Neuron (in vitro differentiated cells): Measurements from ENCODE around the gene MIR17HG.

ENCODE experiments used
- H2AFZ ChIP-seq: one replicate; pipeline ENCODE4 v1.6.1; 2013; ENCODE audit warnings: low read depth, mild to moderate bottlenecking, inconsistent platforms, low read length, moderate library complexity
- H3K27me3 ChIP-seq: one replicate; pipeline ENCODE4 v1.6.1; 2013; ENCODE audit warnings: low read length; ENCODE audit not compliant: insufficient read depth
- H3K36me3 ChIP-seq: one replicate; pipeline ENCODE4 v1.6.1; 2013; ENCODE audit warnings: low read length; ENCODE audit not compliant: insufficient read depth
- H3K4me1 ChIP-seq: one replicate; pipeline ENCODE4 v1.6.1; 2013; ENCODE audit warnings: low read length; ENCODE audit not compliant: insufficient read depth
- H3K4me3 ChIP-seq: 2 replicates; pipeline ENCODE4 v1.5.1; 2013; ENCODE audit warnings: mild to moderate bottlenecking, low read length, moderate library complexity
- H3K9me3 ChIP-seq: one replicate; pipeline ENCODE4 v1.6.1; 2013; ENCODE audit warnings: low read length

Gene MIR17HG

DNA sequence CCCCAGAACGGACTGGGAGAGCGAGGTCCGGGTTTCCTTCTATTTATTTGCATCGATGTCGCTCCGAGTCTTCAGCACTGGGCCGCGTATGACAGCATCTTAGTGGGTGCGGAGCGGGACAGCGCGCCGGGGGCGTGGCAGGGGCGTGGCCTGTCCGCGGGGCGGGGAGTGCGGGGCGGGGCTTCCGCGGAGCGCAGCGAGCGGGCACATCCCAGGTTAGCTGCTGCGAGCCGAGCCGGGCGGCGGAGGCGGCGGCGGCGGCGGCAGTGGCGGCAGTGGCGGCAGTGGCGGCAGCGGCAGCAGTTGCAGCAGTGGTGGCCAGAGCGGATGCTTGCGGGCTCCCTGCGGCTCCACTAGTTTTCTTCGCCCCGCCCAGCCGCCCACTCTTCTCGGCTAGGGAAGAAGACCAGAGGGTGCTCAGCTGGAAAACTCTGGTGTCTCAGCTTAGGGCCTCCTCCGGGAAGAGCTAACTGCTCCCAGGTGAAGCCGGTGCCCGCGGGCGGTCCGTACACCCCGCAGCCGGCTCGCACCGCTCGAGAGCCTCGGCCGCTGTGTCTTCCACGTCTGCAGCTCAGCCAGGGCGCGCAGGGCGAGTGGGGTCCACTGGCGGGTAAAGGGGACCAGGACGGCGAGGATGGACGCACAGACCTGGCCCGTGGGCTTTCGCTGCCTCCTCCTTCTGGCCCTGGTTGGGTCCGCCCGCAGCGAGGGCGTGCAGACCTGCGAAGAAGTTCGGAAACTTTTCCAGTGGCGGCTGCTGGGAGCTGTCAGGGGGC is 51.1 kb downstream of the MIR17HG start, which contains the start of gene GPC5:
TSS of gene GPC5 (plus strand) at position 209 of the 776 bp plus-strand sequence.
- no peaks in the 10 kb centered on the region for H3K4me1 ChIP-seq
- H3K4me3 ChIP-seq, result peak within 1 kb of the TSS; percentile 49
- H3K9me3 ChIP-seq, result no peaks in the 10 kb centered on the region
- peaks cover 46% of the 10 kb centered on the region for H3K27me3 ChIP-seq
- H2AFZ ChIP-seq, result peak within 1 kb of the TSS; percentile 63
- no peaks in the 10 kb centered on the region for H3K36me3 ChIP-seq

DNA sequence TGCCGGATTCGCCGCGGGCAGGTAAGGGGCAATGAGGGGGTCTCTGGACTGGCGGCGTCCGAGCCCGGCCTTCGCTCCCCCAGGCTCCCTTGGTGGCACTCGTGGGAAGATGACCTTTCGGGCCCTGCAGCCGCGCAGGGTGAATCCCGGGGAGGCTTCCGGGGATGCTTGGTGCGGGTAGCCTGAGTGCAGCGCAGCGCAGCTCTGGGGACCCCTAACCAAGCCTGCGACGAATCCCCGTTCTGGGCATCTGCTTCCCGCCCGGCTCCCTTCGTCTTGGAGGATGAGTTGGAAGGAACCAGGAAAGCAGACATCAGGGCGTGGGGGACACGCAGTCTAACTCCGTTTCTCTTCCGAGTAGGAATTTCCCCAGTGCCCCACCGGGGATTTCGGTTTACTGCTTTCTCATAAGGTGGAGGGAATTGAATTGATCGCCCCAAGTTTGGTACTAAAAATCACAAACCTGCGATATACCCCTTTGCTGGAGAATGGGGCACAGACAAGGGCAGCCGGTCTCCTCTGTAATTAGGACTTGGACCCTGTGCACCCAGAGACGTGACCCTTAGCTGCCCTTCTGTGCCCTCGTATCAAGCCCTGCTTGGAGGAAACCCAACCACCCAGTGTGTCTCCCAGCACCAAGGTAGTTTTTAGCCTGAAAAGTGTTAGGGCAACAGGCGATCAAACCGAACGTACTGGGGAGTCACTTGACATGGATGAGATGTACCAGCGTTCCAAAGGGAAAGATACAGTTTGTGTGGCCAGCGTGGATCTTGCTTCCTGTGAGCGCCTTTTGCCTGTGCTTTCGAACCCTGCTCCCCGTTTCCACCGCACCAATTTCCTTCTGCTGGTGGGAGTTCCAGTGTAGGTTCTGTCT is 51.9 kb downstream of the MIR17HG start:
- Histone ChIP-seq H3K9me3 (no peaks in the 10 kb centered on the region), H3K4me1 (no peaks in the 10 kb centered on the region), H3K36me3 (no peaks in the 10 kb centered on the region), H3K4me3 (peak overlapping the region; percentile 49), H3K27me3 (peaks cover 46% of the 10 kb centered on the region), H2AFZ (peak overlapping the region; percentile 63)

DNA sequence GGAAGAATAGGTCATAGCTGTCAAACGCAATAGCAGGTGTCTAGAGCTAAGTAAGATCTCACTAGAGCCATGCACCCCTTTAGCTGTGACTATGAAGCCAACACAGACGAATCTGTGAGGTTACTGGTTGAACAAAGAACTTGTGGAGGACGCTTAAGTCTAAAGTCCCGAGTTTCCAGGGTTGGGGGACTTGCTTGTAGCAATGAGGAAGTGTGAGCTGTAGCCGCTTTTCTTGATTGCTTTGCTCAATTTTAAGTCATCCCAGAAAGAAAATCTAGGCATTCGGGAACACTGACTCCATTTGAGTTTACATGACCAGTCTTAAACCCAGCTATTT is 52.5 kb downstream of the MIR17HG start:
- Histone ChIP-seq H3K9me3 (no peaks in the 10 kb centered on the region), H2AFZ (no peak overlapping the region), H3K4me3 (no peak overlapping the region), H3K4me1 (no peaks in the 10 kb centered on the region), H3K36me3 (no peaks in the 10 kb centered on the region), H3K27me3 (peaks cover 44% of the 10 kb centered on the region)

DNA sequence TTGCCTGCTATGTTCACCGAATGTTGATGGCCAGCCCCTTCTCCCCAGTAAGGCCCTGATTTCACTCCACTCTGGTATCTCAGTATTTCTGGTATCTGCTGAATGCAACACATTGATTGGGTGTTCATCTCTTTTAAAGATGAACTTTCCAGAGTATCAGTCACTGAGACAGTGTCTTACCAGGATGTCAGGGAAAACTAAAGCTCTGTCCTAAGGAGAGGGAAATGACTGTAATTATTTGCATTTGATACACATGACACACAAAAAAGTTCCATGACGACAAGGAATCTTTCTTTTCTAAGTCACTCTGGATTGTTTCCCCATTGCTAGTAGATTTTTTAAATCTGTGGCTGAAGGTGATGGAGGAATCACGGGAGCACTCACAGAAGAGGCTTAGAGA is 53.2 kb downstream of the MIR17HG start:
- H3K4me3 ChIP-seq, result no peak overlapping the region
- H3K4me1 ChIP-seq, result no peaks in the 10 kb centered on the region
- H3K9me3 ChIP-seq, result no peaks in the 10 kb centered on the region
- no peak overlapping the region for H2AFZ ChIP-seq
- H3K27me3 ChIP-seq, result peaks cover 44% of the 10 kb centered on the region
- H3K36me3 ChIP-seq, result no peaks in the 10 kb centered on the region

DNA sequence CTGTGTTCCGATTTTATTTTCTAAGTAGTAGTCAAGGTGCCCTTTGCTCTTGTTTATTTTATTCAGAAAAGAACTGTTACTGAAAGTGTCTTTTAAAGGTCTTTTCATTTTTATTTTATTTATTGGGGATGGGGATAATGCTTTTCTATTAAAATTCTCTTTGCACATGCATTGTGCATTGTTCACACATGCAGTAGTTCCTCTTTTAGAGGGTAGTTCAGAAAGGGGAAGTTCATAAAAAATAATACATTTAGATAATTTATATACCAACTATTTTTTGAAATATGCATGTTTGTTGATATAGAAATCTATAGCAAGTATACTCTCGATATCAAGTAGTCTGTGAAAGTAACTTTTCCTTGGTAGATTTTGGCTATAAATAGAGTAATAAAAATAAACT is 54.4 kb downstream of the MIR17HG start:
- no peaks in the 10 kb centered on the region for H3K36me3 ChIP-seq
- H3K4me3 ChIP-seq, result no peak overlapping the region
- H3K9me3 ChIP-seq, result no peaks in the 10 kb centered on the region
- no peaks in the 10 kb centered on the region for H3K4me1 ChIP-seq
- peaks cover 35% of the 10 kb centered on the region for H3K27me3 ChIP-seq
- H2AFZ ChIP-seq, result no peak overlapping the region
